Cardiac septum (tissue), 1 donor: ENCODE results near the gene F8A1. TPM values are rescaled to one million over a fixed set of nuclear protein-coding genes. Genes with fewer than 3 reads are reported as not detected.
"Not testable (repeated sequence)": the region's sequence is repeated elsewhere in the genome, so short reads cannot be mapped to it uniquely, and the experiment has no call there.

Source experiments
- DNase-seq: peaks from one replicate; pipeline ENCODE4 v3.0.0-alpha.2; 2020; ENCODE audit warnings: low spot score
- intact Hi-C: fragments of 100-400 bp; cut with DNase I; formaldehyde crosslinking; loops from one replicate; pipeline ENCODE4 v1.14.0; 2022
- long read RNA-seq: library from polyadenylated mRNA; unstranded; transcript quantifications from one replicate; pipeline ENCODE4 v2.0.0, GENCODE V29; 2021
- total RNA-seq: library from RNA; stranded (reverse); fragmentation: NEBNext Ultra II Directional; extraction: Animal tissue kit (Norgen Biotek cat#: 25700); gene quantifications from one replicate; pipeline ENCODE4 v1.2.1, GENCODE V29; 2021
- donor health status: DM: no; HTN: no; CAD: no.

The F8A1 gene
- 31.1 TPM for total RNA-seq
- long read RNA-seq, transcript F8A1-201 (1 exons, 1,713 nt): major isoform, 228 of 228 reads
- long read RNA-seq, partial matches to known transcripts: 0 of 228 reads
- long read RNA-seq, other reads (novel, unspliced or antisense): 0 of 228 reads

DNA sequence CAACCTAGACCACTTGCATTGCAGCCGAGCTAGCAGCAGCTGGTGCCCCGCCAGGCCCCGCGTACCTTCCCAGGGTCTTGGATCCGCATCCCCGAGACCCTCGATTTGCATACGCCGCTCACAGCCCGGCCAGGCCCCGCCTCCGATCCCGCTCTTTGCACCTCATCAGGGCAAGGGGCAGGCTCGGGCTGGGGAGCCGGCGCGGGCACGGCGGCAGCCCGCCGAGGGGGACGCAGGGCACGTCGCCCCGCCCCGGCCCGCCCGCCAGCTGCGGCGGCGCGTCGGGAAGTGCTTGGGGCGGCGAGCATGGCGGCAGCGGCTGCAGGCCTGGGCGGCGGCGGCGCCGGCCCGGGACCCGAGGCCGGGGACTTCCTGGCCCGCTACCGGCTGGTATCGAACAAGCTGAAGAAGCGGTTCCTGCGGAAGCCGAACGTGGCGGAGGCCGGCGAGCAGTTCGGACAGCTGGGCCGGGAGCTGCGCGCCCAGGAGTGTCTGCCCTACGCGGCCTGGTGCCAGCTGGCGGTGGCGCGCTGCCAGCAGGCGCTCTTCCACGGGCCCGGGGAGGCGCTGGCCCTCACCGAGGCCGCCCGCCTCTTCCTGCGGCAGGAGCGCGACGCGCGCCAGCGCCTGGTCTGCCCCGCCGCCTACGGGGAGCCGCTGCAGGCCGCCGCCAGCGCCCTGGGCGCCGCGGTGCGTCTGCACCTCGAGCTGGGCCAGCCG, at the start of gene F8A1:
TSS of gene F8A1 (plus strand) at position 287 of the 720 bp plus-strand sequence. CDS start at position 307, 20 bp downstream.
- DNase-seq, intact Hi-C loops: not testable (repeated sequence)

GRCh38 chrX:154840856-154841255, 45.3 kb upstream of the F8A1 start:
- no peak for DNase-seq
- intact Hi-C loops: no loop called here

GRCh38 chrX:154850957-154851611, 35.1 kb upstream of the F8A1 start:
- no peak for DNase-seq
- intact Hi-C loops: no loop called here

DNA sequence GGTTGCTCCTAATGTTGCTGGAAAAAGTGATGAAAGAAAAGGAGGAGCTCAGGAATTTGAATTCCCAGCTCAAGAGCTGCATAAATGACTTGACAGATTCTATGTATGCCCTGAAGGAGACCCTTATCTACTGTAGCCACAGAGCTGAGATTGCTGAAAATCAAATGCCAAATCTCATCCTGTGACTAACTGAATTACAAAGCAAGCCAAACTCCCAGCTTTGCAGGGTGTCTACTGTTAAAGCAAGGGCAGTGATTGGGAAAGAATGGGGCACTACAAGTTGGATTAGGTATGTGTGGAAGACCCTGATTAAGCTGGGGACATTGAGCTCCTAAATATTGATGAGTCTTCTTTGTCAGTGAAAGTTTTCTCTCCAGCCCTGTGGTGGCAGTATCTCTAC, 30.9 kb upstream of the F8A1 start:
- intact Hi-C loops: no loop called here
- DNase-seq: no peak

DNA sequence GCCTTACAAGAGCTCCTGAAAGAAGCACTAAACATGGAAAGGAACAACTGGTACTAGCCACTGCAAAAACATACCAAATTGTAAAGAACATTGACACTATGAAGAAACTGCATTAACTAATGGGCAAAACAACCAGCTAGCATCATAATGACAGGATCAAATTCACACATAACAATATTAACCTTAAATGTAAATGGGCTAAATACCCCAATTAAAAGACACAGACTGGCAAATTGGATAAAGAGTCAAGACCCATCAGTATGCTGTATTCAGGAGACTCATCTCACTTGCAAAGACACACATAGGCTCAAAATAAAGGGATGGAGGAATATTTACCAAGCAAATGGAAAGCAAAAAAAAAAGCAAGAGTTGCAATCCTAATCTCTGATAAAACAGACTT, 17.6 kb upstream of the F8A1 start:
- intact Hi-C loops: not testable (repeated sequence)

DNA sequence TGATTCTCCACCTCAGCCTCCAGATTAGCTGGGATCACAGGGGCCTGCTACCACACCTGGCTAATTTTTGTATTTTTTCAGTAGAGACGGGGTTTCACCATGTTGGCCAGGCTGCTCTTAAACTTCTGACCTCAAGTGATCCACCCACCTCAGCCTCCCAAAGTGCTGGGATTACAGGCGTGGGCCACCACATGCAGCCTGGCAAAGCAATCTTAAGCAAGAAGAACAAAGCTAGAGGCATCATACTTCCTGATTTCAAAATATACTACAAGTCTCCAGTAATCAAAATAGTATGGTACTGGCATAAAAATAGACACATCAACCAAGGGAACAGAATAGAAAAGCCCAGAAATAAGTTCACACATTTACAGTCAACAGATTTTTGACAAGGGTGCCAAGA, 12.8 kb upstream of the F8A1 start:
- intact Hi-C loops: no loop called here
- DNase-seq: no peak

More for the DNA sequence above, 17.6 kb upstream of the F8A1 start:
- DNase-seq: not testable (repeated sequence)

DNA sequence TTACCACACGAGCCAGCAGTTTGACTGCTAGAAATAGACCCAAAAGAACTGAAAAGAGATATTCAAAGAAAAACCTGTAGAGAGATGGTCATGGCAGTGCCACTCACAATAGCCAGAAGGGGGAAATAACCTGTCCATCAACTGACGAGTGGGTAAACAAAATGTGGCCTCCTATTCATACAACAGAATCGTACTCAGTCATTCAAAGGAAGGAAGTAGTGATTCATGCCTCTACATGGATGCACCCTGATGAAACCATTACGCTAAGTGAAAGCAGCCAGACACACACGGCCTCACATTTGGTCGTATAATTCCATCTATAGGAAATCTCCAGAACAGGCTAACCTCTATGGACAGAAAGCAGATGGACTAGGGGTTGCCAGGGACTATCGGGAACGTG, 2.1 kb upstream of the F8A1 start:
- DNase-seq, intact Hi-C loops: not testable (repeated sequence)

DNA sequence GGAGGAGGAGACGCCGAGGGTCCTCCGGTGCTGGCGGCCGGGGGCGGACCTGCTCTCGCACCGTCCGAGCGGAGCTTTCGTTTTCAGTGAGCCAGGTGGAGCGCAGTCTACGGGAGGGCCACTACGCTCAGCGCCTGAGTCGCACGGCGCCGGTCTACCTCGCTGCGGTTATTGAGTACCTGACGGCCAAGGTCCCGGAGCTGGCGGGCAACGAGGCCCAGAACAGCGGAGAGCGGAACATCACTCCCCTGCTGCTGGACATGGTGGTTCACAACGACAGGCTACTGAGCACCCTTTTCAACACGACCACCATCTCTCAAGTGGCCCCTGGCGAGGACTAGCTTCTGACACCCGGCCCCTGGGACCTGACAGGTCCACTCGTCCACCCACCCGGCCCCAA, 1.1 kb upstream of the F8A1 start:
- intact Hi-C loops, DNase-seq: not testable (repeated sequence)

GRCh38 chrX:154885549-154885948, 606 bp upstream of the F8A1 start:
- intact Hi-C loops, DNase-seq: not testable (repeated sequence)

DNA sequence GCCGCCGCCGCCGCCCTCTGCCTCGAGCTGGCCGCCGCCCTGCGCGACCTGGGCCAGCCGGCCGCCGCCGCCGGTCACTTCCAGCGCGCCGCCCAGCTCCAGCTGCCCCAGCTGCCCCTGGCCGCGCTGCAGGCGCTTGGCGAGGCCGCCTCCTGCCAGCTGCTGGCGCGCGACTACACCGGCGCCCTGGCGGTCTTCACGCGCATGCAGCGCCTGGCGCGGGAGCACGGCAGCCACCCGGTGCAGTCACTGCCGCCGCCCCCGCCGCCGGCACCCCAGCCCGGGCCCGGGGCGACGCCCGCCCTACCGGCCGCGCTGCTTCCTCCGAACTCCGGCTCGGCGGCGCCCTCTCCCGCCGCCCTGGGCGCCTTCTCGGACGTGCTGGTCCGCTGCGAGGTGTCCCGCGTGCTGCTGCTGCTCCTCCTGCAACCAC, 650 bp downstream of the F8A1 start:
- DNase-seq, intact Hi-C loops: not testable (repeated sequence)

GRCh38 chrX:154890990-154891639, 5.0 kb downstream of the F8A1 start:
- no peak for DNase-seq
- intact Hi-C loops: no loop called here

DNA sequence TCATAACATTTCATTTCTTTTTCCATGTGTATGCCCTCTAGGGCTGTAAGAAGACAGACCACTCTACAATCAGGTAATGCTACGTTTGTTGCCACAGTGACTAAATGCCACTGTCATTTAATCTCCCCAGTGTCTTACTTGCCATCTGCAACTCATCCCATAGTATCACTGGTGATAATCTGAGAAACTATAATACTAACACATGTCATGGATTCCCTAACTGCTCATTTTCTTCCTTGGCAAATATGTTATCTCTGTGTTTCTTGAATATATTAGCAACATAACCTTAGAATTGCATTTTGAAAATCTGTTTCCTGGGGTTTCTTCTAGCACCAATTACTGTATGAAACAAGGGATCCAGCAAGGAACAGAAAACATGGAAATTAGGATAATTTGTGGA, 6.1 kb downstream of the F8A1 start:
- DNase-seq: no peak
- intact Hi-C loops: no loop called here

DNA sequence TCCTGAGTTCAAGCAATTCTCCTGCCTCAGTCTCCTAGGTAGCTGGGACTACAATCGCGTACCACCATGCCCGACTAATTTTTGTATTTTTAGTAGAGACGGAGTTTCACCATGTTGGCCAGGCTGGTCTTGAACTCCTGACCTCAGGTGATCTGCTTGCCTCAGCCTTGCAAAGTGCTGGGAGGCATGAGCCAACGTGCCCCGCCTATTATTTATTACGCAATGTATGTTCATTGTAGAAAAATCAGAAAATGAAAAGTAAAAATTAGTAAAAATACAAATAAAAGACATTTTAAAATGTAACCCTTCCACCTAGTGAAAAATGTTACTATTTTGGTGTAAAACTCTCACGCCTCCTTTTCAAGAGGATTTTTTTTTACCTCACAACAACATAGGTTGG, 14.2 kb downstream of the F8A1 start:
- DNase-seq: no peak
- intact Hi-C loops: no loop called here

DNA sequence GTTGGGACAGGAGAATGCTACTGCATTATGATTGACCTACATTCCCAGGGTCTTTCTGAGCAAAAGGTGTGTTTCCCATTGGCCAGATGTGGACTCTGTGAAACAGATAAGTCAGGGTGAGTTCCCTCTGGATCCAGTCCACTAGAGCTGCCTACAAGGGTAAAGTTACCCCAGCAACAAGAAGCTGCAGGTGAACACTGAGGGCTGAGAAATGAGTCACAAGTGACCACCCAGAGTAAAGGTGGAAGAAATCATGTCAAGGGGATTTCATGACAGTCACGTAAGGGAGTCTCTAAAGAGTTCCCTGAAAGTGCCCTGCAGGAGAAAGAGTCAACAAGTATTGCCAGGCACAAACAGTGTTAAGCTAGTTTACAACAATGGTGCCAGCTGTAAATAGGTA, 16.3 kb downstream of the F8A1 start:
- DNase-seq: no peak
- intact Hi-C loops: no loop called here

GRCh38 chrX:154908821-154909220, 22.7 kb downstream of the F8A1 start:
- intact Hi-C loops: no loop called here
- no peak for DNase-seq

DNA sequence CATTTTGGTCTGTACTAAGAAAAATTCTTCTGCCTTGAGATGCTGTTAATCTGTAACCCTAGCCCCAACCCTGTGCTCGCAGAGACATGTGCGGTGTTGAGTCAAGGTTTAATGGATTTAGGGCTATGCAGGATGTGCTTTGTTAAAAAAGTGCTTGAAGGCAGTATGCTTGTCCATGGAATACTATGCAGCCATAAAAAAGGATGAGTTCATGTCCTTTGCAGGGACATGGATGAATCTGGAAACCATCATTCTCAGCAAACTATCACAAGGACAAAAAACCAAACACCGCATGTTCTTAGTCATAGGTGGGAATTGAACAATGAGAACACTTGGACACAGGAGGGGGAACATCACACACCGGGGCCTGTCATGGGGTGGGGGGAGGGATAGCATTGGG, 23.9 kb downstream of the F8A1 start:
- intact Hi-C loops, DNase-seq: not testable (repeated sequence)

DNA sequence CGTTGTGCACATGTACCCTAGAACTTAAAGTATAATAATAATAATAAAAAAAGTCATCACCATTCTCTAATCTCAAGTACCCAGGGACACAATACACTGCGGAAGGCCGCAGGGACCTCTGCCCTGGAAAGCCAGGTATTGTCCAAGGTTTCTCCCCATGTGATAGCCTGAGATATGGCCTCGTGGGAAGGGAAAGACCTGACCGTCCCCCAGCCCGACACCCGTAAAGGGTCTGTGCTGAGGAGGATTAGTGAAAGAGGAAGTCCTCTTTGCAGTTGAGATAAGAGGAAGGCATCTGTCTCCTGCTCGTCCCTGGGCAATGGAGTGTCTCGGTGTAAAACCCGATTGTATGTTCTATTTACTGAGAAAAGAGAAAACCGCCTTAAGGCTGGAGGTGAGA, 24.4 kb downstream of the F8A1 start:
- intact Hi-C loops, DNase-seq: not testable (repeated sequence)

- DNase-seq: no peak
- intact Hi-C loops: no loop called here
Measured at GRCh38 chrX:154914052-154914451, 27.9 kb downstream of the F8A1 start.

DNA sequence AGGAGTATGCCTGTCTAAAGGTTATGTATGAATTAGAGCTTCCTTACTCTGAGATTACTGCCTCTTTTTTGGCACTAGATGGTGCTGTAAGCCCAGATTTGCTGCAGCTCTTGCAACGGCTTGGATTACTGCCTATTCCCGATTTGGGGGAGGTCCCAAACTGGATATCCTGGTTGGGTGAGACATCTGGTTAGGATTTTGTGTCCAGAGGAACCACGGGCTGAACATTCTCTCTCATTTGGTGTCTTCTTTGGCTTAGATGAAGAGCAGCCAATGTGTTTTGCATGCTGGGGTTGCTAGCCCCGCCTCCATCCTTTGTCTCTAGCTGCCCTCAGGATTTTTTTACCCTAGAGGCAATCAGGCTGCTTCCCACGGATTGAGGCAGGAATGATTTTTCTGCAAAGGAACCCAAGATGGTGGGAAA, 31.9 kb downstream of the F8A1 start:
- DNase-seq: no peak
- intact Hi-C loops: no loop called here

GRCh38 chrX:154924771-154925170, 38.6 kb downstream of the F8A1 start:
- intact Hi-C loops, DNase-seq: not testable (repeated sequence)
